HCT116 (cell line): Measurements from ENCODE around the gene SMAD7. TPM values are rescaled to one million over a fixed set of nuclear protein-coding genes. Genes with fewer than 3 reads are reported as not detected.

ENCODE experiments used
- ATAC-seq: fragments of 200-7000 bp; cut with Tn5 transposase; 2 replicates; pipeline ENCODE4 v1.9.1; 2020; ENCODE audit warnings: mild to moderate bottlenecking, moderate library complexity
- BruUV-seq: library from RNA; stranded (reverse); fragments of 400-500 nt; replicated peaks from 2 replicates; lab custom pipeline; 2021; lab: Mats Ljungman, UMichigan
- CTCF ChIA-PET: fragments of 300-600 bp; sonication (Branson Sonifier 250); formaldehyde crosslinking; loops from one replicate; lab custom pipeline; 2021; ENCODE audit warnings: antibody characterized with exemption; lab: Charles Lee
- POLR2A ChIA-PET: fragments of 300-600, 350-600 bp; sonication (Branson Sonifier 250); formaldehyde crosslinking; loops from one replicate; lab custom pipeline; 2021; ENCODE audit warnings: antibody characterized with exemption; lab: Charles Lee
- RAD21 ChIA-PET, 2 experiments: fragments of 300-600 bp; sonication (Branson Sonifier 250); formaldehyde crosslinking; loops; one replicate each; lab custom pipeline; 2023; ENCODE audit warnings: low total read pairs in 2 of 2; ENCODE audit not compliant: uncharacterized antibody in 2 of 2, unreplicated experiment in 2 of 2, low non-redundant PET in 1 of 2; lab: Charles Lee
- DNase-seq: peaks from one replicate; pipeline ENCODE4 v3.0.0-alpha.2; 2010; ENCODE audit warnings: low read depth, low spot score
- H2AFZ ChIP-seq: fragments of 200-600 bp; shearing (Covaris generic), sonication (generic); 2 replicates; pipeline ENCODE4 v1.6.1; 2017; ENCODE audit warnings: low read depth, mixed run types, mixed read lengths, antibody characterized with exemption, low read length; ENCODE audit not compliant: poor library complexity, severe bottlenecking
- H3K27ac ChIP-seq: 2 replicates; pipeline ENCODE4 v1.5.1; 2012; ENCODE audit warnings: low read depth, low read length
- H3K27me3 ChIP-seq: fragments of 200-600 bp; sonication (generic); 2 replicates; pipeline ENCODE4 v1.6.1; 2016; ENCODE audit warnings: mixed run types, low read length, mixed read lengths; ENCODE audit not compliant: insufficient read depth
- H3K36me3 ChIP-seq, 2 experiments: fragments of 200-500 bp in 1 of 2; fragments of 200-600 bp in 1 of 2; sonication (Bioruptor generic) in 1 of 2; sonication (generic) in 1 of 2; 2 replicates each; pipeline versions ENCODE4 v1.5.1 to v1.6.1; 2014 to 2016; ENCODE audit warnings: low read length in 2 of 2, inconsistent platforms in 1 of 2, mixed read lengths in 1 of 2, mixed run types in 1 of 2; ENCODE audit not compliant: insufficient read depth in 2 of 2, control insufficient read depth in 1 of 2
- H3K4me1 ChIP-seq, 2 experiments: fragments of 200-600 bp in 1 of 2; sonication (generic) in 1 of 2; 2 replicates each; pipeline versions ENCODE4 v1.5.1 to v1.6.1; 2012 to 2017; ENCODE audit warnings: low read length in 2 of 2, inconsistent platforms in 1 of 2, mild to moderate bottlenecking in 1 of 2, mixed read lengths in 1 of 2, mixed run types in 1 of 2, moderate library complexity in 1 of 2; ENCODE audit not compliant: insufficient read depth in 2 of 2, control insufficient read depth in 1 of 2
- H3K4me2 ChIP-seq: fragments of 200-600 bp; sonication (generic); 2 replicates; pipeline ENCODE4 v1.6.1; 2017; ENCODE audit warnings: mixed run types, low read length, mixed read lengths
- H3K4me3 ChIP-seq, 2 experiments: fragments of 200-600 bp in 1 of 2; sonication (generic) in 1 of 2; replicated peaks in 1 of 2; 2 replicates each; pipeline ENCODE4 v1.5.1; 2011 to 2016; ENCODE audit warnings: low read length in 2 of 2, control low read depth in 1 of 2, low read depth in 1 of 2, mild to moderate bottlenecking in 1 of 2, mixed read lengths in 1 of 2, mixed run types in 1 of 2
- H3K79me2 ChIP-seq: fragments of 200-600 bp; sonication (generic); 2 replicates; pipeline ENCODE4 v1.6.1; 2017; ENCODE audit warnings: mild to moderate bottlenecking, mixed run types, low read length, moderate library complexity, mixed read lengths; ENCODE audit not compliant: insufficient read depth
- H3K9ac ChIP-seq: fragments of 200-600 bp; sonication (generic); 2 replicates; pipeline ENCODE4 v1.6.1; 2016; ENCODE audit warnings: low read length, mixed read lengths
- H3K9me2 ChIP-seq: fragments of 200-600 bp; sonication (generic), shearing (Covaris generic); 2 replicates; pipeline ENCODE4 v1.6.1; 2017; ENCODE audit warnings: mixed run types, mild to moderate bottlenecking, moderate library complexity; ENCODE audit not compliant: insufficient read depth
- H3K9me3 ChIP-seq, 2 experiments: fragments of 200-500 bp in 1 of 2; fragments of 200-600 bp in 1 of 2; sonication (Bioruptor generic) in 1 of 2; sonication (generic) in 1 of 2; 2 replicates each; pipeline ENCODE4 v1.6.1; 2014 to 2017; ENCODE audit warnings: low read length in 2 of 2, mixed read lengths in 2 of 2, inconsistent platforms in 1 of 2, low read depth in 1 of 2, mild to moderate bottlenecking in 1 of 2, mixed run types in 1 of 2, moderate library complexity in 1 of 2; ENCODE audit not compliant: control insufficient read depth in 1 of 2, insufficient read depth in 1 of 2
- H4K20me1 ChIP-seq: fragments of 200-600 bp; sonication (generic), shearing (Covaris generic); 2 replicates; pipeline ENCODE4 v1.6.1; 2017; ENCODE audit warnings: mixed run types, mild to moderate bottlenecking, moderate library complexity; ENCODE audit not compliant: insufficient read depth
- CBX3 ChIP-seq: IDR thresholded peaks from 2 replicates; pipeline ENCODE4 v1.6.1; 2012; ENCODE audit warnings: low read depth
- CEBPB ChIP-seq: IDR thresholded peaks from 2 replicates; pipeline ENCODE4 v1.6.1; 2012; ENCODE audit warnings: low read depth
- CTCF ChIP-seq, 3 experiments: fragments of 200-600 bp in 1 of 3; sonication (generic) in 1 of 3; IDR thresholded peaks in 2 of 3; conservative IDR thresholded peaks in 1 of 3; 2 replicates each; pipeline ENCODE4 v1.5.1; 2012 to 2017; ENCODE audit warnings: low read depth in 2 of 3, low read length in 2 of 3, antibody characterized with exemption in 1 of 3, borderline replicate concordance in 1 of 3, control low read depth in 1 of 3, mild to moderate bottlenecking in 1 of 3, mixed read lengths in 1 of 3, mixed run types in 1 of 3, moderate library complexity in 1 of 3; ENCODE audit not compliant: insufficient read depth in 1 of 3
- EGR1 ChIP-seq: IDR thresholded peaks from 2 replicates; pipeline ENCODE4 v1.6.1; 2012; ENCODE audit warnings: low read depth
- ELF1 ChIP-seq: IDR thresholded peaks from 2 replicates; pipeline ENCODE4 v1.6.1; 2012; ENCODE audit warnings: low read depth, borderline replicate concordance
- EZH2 ChIP-seq: fragments of 200-600 bp; sonication (generic); IDR thresholded peaks from 2 replicates; pipeline ENCODE4 v1.6.1; 2017; ENCODE audit warnings: antibody characterized with exemption, mixed run types
- POLR2A ChIP-seq: IDR thresholded peaks from 2 replicates; pipeline ENCODE4 v1.7.0; 2011; ENCODE audit warnings: borderline replicate concordance; ENCODE audit not compliant: insufficient read depth, insufficient read length; ENCODE audit errors: extremely low read depth
- RAD21 ChIP-seq: IDR thresholded peaks from 2 replicates; pipeline ENCODE4 v1.6.1; 2012; ENCODE audit warnings: low read depth, mild to moderate bottlenecking
- SRF ChIP-seq: IDR thresholded peaks from 2 replicates; pipeline ENCODE4 v1.6.1; 2012; ENCODE audit warnings: low read depth
- TCF7L2 ChIP-seq: IDR thresholded peaks from 2 replicates; pipeline ENCODE4 v1.7.0; 2011; ENCODE audit warnings: borderline replicate concordance, inconsistent platforms; ENCODE audit not compliant: insufficient read depth, insufficient read length; ENCODE audit errors: extremely low read depth
- YY1 ChIP-seq: IDR thresholded peaks from 2 replicates; pipeline ENCODE4 v1.6.1; 2011; ENCODE audit warnings: low read length, low read depth, moderate library complexity, mild to moderate bottlenecking; ENCODE audit not compliant: insufficient replicate concordance; ENCODE audit errors: extremely low read depth
- ZNF274 ChIP-seq: fragments of 200-500 bp; sonication (Bioruptor generic); IDR thresholded peaks from 2 replicates; pipeline ENCODE4 v1.6.1; 2014; ENCODE audit warnings: mild to moderate bottlenecking, low read depth, low read length, inconsistent platforms
- intact Hi-C: fragments of 100-400 bp; cut with micrococcal nuclease; formaldehyde crosslinking; loops from 2 replicates; pipeline ENCODE4 v1.10.0; 2022
- total RNA-seq: library from RNA; stranded (reverse); gene quantifications from one replicate; pipeline ENCODE4 v1.2.1, GENCODE V29; 2021; ENCODE audit not compliant: unreplicated experiment
- TF ChIP-seq, protein P1 (sequence below): IDR thresholded peaks from 2 replicates; pipeline ENCODE4 v1.6.1; 2012

SMAD7 gene
- total RNA-seq, 1 experiment from 2014 or later = 7.2 TPM

GRCh38 chr18:48991319-48991660 lies 40.5 kb upstream of the SMAD7 start:
- Histone ChIP-seq H3K9me3 (no peaks in the 10 kb centered on the region), H3K27ac (no peak overlapping the region), H3K36me3 (no peaks in the 10 kb centered on the region), H3K79me2 (no peaks in the 10 kb centered on the region), H3K9ac (peak overlapping the region; percentile 12; the same call in 1 of the 2 replicates), H4K20me1 (no peaks in the 10 kb centered on the region), H2AFZ (no peak overlapping the region), H3K4me2 (peak overlapping the region; percentile 68), H3K9me2 (no peaks in the 10 kb centered on the region), H3K4me1 (peaks cover 15 to 49% of the 10 kb centered on the region in 2 experiments), H3K4me3 (no peak overlapping the region), H3K27me3 (no peaks in the 10 kb centered on the region; the same call in 1 of the 2 replicates)
- intact Hi-C loops = no loop called here
- BruUV-seq = no TSS peak
- DNase-seq (no peak), ATAC-seq (no peak)
- TF ChIP-seq CBX3 (no peak), EGR1 (no peak), CEBPB (no peak), POLR2A (no peak), SRF (no peak), YY1 (no peak), EZH2 (no peak), RAD21 (no peak)
- TF ChIP-seq, protein P1, sequence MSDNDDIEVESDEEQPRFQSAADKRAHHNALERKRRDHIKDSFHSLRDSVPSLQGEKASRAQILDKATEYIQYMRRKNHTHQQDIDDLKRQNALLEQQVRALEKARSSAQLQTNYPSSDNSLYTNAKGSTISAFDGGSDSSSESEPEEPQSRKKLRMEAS = no peak
- ChIA-PET CTCF (no interaction called here), POLR2A (no interaction called here), RAD21 (no interaction called here)

GRCh38 chr18:48990481-48991318 lies 39.9 kb upstream of the SMAD7 start:
- H3K27ac ChIP-seq = no peak overlapping the region; the same call in 1 of the 2 replicates
- no peaks in the 10 kb centered on the region for H3K36me3 ChIP-seq
- H3K4me2 ChIP-seq = peak overlapping the region; percentile 68
- H4K20me1 ChIP-seq = no peaks in the 10 kb centered on the region
- ATAC-seq (peak; percentile 84), DNase-seq (no peak)
- H3K9me2 ChIP-seq = no peaks in the 10 kb centered on the region
- CTCF ChIA-PET = no interaction called here
- peak overlapping the region; percentile 81 for H2AFZ ChIP-seq
- no TSS peak for BruUV-seq
- H3K79me2 ChIP-seq = no peaks in the 10 kb centered on the region
- peaks cover 11 to 44% of the 10 kb centered on the region in 2 experiments for H3K4me1 ChIP-seq
- H3K9ac ChIP-seq = peak overlapping the region; percentile 12
- intact Hi-C loops = no loop called here
- no peak overlapping the region for H3K4me3 ChIP-seq
- no peaks in the 10 kb centered on the region for H3K27me3 ChIP-seq
- POLR2A ChIA-PET = no interaction called here
- RAD21 ChIA-PET = no interaction called here
- H3K9me3 ChIP-seq = no peaks in the 10 kb centered on the region
- no peak for TF ChIP-seq POLR2A
- TF ChIP-seq ZNF274 = no peak
- TF ChIP-seq CTCF (IDR thresholded peaks at IDR 0.05 in 2 of 3, conservative IDR thresholded peaks at IDR 0.05 in 1 of 3; ENCODE audit: borderline replicate concordance in 1 of 3, insufficient read depth in 1 of 3, low read depth in 2 of 3, low read length in 2 of 3) = no peak
- no peak for TF ChIP-seq TCF7L2
- no peak for TF ChIP-seq SRF
- TF ChIP-seq ELF1 = no peak
- TF ChIP-seq, all 23 proteins: peak for 0
